GM21723 (cell line): ENCODE results near the gene TASOR2.

Source experiments
- ATAC-seq: cut with Tn5 transposase; IDR thresholded peaks from one replicate; pipeline ENCODE4 v1.9.1; 2021; ENCODE audit warnings: mild to moderate bottlenecking, moderate library complexity; ENCODE audit not compliant: unreplicated experiment

The TASOR2 gene, protein sequence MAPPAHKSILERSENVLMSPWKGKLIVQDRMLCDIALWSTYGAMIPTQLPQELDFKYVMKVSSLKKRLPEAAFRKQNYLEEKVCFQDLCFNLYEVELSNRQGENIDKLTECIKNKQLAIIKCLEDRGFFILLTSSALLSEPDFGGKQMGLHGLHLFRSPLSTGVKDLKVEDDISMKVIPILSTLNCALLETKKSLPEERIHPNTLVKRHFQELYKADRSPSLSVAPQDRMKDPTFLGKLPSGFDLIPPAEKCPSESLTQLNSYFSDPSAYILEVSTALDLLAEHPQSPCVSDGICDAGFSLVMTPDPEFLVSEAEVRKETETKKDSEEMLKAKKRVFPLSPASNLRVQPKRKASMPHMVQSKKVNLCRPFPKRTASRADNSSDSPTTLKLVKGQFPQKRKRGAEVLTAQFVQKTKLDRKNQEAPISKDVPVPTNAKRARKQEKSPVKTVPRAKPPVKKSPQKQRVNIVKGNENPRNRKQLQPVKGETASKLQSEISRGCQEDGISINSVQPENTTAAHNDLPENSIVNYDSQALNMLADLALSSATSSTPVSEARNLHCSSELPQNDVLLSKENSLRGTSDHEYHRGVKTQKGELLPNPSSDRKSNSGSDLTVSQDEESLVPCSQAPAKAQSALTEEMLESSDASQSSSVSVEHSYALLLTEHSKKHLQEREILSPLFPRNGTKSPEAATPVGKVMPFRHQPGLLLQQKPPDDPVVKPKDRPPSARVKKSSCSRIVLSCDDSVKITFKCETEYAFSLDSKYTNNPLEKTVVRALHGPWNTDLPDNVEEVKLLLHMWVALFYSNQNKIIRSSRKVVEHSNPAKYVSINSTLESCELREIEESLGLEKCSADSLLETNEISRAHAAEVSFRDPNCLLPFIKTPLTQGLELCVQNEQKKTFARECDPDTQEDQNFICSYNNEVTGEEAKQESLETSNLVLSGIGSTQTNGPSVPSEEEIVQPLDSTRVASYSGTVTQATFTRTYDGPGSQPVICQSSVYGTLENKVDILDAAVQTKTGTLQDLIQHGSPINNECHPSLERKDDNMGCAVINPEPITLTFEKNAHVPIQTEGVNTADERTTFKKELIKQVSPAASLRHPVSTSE (N-terminal part only)

DNA sequence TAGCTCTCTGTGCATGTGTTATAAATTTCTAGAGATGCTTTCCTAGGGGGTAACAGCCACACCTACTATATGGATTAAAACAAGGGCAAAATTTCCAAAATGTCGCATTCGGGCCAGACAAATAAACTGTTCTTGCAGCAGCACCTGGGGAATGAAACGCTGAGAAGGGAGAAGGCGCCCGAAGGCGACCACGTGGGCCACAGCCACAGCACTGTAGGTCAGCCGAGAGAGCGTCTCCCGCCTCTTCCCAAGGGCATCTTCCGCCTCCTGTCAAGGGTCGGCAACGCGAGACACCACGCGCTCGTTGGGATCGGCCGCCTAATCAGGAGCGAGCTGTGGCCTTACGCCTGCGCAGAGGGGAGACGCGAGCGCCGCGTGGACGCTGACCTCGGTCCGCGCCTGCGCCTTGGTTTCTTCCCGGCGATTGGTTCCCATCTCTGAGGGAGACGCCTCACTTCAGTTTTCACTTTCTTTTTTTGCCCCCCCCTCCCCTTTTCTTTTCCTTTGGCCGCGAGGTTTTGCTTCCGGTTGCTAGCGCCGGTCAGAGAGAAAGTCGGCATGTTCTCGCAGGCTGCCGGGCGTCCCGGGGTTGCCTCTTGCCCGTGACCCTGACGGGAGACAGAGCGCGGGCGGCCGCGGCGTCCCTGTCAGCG lies at the start of gene TASOR2:
Gene TASOR2 (plus strand): TSS at position 521 of the 653 bp plus-strand sequence. CDS start 35,805 bp downstream, outside the sequence.
- ATAC-seq = peak; percentile 65

DNA sequence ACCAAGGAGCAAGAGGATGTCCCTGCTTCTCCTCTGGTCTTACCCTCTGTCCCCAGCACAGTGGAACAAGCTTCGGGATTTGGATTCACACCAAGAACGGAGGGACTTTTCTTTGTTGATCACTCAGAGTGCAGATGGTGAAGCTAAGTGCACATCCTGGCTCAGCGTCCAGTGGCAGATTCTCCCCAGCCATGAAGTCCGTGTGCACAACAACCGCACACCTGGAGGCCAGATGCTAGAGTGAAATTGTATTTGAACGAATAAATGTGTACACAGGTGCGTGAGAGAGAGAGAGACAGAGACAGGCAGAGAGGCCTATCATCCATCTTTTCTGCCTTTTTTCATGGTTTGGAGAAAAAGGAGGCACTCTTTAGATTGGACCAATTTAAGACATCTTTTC lies 49.7 kb upstream of the TASOR2 start:
- no peak for ATAC-seq

DNA sequence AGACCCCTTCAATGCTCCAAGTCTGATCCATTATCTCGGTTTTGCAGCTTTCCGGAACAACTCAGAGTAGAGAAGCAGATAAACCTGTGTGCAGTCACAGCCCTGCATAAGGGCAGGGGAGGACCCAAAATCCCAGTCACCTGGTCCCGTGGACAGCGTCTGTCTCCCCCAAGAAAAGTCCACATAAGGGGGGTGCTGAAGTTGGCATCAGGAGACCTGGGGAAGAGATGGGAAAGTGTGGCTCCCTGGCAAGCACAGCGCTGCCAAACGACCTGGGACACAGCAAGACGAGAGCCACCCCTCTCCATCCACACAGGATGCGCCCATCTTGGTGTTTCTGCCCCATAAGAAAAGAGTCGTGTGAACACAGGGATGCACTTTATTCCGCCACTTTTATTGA lies 46.1 kb upstream of the TASOR2 start:
- ATAC-seq = no peak

DNA sequence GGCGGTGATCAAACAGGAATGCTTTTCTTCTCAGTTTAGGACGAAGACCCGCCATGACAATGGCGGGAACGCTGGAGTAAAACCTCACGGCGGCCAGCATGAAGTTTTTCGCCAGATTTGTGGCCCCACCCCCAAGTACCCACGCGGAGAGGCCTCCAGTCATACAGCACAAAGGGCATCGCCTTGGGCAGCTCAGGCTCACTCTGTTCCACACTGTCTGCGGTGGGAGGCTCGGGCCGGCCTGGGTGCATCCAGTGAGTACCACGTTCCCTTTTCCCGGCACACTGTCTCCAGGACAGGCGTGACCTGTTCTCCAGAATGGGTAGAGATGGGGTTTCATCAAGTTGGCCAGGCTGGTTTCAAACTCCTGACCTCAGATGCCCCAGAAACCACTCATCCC lies 45.6 kb upstream of the TASOR2 start:
- no peak for ATAC-seq

DNA sequence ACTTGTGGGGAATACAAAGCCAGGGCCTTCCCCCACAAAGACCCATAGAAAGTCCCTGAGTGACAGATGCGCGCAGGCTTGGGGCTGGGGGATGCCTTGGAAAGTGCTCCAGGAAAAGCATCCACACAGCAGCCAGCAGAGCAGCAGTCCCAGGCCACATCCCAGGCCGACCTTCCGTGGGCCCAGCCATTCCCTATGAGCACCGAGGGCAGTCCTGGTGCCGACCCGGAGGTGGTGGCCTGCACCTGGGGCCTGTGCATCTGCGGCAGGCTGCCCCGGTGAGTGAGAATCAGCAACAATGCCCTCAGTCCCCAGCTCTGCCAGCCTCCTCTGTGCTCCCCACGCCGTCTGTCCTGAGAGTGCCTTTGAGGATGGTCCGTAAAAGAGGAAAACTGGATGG lies 44.6 kb upstream of the TASOR2 start:
- ATAC-seq = no peak

DNA sequence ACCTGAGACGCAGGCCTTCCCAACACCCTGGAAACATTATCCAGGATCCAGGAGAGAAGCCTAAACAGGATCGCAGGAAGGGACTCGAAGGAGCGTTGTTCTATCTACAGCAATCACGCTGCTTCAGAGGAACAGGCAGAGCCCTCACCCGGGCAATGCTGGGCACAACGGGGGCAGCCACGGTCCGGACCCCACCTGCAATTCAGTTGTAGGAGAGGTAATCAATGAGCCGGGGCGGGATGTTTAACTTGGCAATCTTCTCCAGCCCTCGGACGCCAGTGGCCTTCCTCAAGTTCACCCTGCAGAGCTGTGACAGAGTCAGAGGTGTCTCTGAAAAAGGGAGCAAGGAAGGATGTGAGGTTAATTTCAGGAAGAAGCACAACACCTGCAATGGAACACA lies 44.1 kb upstream of the TASOR2 start:
- no peak for ATAC-seq

DNA sequence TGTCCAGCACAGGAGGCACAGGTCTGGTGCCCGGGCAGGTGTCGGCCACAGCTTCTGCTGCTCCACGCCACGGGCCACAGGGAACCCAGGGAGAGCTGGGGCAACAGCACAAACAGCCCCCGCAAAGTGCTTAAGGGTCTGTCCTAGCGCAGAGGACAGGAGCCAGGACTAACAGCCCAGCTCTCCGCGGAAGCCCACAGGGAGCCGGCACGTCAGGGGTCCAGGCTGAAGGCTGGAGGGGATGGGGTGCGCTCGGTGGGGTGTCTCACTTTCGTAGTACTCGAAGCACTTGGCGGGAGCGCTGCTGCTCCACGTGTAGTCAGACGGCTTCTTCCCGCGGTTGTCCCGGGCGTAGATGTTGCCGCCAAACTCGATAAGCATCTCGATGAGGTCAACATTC lies 43.1 kb upstream of the TASOR2 start:
- ATAC-seq = no peak

DNA sequence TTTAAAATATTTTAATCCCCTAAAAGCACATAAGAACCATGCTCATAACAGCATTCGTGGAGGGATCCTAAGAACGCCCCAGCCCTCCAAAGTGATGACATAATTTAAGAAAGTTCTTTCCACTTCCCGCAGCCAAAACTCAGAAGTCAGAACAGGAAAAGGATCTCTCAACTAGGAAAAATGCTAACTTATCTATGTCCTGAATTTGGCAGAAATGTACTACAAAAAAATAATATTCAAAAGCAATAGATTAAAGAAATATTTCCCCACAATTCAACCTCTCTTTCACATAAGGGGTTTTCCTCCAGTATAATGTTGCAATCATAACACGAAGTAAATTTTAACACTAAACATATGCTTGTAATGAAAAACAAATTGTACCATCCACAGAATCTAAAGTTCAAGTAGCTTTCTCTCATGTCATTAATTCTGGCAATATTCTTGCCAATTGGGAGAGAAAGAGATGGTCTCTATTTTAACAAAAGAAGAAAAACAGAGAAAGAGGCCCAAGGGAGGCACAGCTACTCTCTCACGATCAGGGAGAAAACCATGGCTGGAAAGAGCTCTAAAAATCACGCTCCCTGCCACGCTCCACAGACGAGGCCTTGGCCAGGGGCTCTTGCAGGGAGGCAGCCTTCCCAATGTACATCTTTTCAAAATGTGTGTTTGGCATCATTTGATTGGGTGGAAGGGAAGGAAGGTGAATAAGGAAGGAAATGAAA lies 41.1 kb upstream of the TASOR2 start:
- ATAC-seq = no peak

DNA sequence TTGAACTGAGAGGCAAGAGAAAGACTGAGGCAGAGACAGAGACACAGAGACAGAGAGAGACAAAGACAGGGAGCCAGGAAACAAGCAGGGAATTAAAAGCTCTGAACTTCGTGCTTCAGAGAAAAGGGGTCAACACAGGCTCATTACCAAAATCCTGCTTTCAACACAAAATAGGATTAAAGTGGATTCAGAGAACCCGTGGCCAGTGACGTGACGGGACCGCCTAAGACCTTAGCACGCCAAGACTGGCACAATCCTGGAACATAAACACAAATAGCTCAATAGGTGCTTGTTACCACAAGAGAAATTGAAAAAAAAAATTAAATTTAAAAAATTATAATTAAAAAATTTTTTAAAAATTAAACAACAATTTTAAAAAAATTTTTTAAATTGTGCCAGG lies 39.7 kb upstream of the TASOR2 start:
- ATAC-seq = no peak

DNA sequence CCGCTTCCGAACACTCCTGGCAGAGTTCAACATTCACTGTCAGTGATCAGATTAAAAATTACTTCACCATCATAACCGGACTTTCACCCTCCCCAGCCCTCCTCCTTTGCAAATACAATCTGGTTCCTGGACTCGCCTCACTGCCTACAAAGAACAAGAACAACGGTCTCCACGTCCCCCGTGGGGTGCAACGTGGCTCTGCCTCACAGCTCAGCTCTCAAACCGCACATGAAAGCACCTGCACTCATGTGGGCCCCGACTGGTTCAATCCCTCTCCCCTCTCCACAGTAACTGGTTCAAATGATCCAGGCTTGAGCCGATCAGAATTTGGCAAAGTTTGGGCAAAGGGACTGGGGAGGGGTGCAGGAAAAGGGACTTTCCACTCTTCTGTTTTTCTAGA lies 39.3 kb upstream of the TASOR2 start:
- ATAC-seq = no peak

DNA sequence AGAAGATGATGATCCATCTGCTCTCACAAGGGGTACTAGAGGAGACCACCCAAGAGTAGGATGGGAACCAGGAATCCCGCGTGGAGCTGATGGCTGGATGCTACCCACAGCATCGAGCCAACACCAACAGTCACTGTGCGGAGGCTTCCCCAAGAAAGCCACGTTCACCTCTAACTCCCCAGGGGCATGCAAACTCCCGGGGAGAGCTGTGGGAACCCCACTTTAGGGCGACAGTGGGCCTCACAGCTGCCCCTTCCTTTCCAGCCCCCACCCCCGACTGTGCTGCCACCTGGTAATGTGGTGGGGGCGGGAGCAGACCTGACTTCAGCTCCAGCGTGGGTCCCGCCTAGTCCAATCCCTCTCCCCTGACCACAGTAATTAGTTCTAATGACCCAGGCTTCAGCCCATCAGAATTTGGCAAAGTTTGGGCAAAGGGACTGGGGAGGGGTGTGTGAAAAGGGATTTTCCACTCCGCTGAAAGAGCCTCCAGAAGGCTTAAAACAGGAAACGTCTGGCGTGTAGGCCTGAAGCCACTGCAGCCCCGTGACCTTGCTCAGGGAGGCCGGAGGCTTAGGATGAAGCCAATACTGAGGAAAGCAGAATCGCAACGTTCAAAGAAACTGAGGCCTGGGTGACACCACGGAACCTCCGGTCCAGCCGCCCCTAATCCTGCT lies 38.6 kb upstream of the TASOR2 start:
- ATAC-seq = no peak

DNA sequence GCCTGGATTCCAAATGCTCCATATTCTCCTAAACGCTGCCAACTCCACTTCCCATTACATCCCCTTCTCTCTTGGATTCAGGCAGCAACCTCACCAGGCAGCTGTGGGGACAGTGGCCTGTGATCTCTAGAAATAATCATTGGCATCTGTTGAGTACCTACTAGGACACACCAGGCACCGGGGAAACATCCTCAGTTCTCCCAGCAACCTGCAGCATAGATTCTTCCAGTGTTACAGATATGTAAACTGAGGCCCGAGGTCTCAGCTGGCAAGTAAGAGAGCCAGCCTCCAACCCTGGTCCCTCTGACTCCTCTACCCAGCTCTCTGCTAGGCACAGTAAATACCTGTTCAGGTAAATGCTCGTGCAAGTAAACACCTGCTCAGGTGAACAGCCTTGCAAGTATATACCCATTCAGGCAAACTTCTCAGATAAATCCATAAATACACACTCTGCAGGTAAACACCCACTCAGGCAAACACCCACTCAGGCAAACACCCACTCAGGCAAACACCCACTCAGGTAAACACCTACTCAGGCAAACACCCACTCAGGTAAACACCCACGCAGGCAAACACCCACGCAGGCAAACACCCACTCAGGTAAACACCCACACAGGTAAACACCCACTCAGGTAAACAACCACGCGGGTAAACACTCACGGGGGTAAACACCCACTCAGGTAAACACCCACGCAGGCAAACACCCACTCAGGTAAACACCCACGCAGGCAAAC lies 37.0 kb upstream of the TASOR2 start:
- ATAC-seq = no peak

DNA sequence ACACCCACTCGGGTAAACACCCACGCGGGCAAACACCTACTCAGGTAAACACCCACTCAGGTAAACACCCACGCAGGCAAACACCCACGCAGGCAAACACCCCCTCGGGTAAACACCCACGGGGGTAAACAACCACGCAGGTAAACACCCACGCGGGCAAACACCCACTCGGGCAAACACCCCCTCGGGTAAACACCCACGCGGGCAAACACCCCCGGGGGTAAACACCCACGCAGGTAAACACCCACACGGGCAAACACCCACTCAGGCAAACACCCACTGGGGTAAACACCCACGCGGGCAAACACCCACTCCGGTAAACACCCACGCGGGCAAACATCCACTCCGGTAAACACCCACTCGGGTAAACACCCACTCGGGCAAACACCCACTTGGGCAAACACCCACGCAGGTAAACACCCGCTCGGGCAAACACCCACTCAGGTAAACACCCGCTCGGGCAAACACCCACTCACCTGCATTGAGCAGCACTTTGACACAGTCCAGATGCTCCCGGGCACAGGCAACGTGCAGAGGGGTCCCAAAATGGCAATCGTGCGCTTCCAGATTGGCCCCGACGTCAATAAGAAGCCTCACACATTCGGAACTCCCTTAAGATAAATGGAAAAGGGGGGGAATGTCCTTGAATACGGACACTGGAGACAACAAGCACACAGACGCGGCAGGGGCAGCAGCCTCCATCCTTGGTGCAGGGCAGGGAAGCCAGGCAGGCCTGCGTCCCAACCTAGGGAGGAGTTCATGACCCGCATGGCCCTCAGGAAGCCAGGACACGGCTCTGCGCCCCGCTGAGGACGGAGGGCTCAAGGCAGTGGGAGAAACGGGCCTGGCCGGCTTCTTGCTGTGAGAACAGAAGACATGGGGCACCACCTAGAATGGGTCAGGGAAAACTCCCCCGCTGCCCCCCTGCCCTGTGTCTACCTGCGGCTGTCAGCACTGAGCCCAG lies 35.9 kb upstream of the TASOR2 start:
- ATAC-seq = no peak

DNA sequence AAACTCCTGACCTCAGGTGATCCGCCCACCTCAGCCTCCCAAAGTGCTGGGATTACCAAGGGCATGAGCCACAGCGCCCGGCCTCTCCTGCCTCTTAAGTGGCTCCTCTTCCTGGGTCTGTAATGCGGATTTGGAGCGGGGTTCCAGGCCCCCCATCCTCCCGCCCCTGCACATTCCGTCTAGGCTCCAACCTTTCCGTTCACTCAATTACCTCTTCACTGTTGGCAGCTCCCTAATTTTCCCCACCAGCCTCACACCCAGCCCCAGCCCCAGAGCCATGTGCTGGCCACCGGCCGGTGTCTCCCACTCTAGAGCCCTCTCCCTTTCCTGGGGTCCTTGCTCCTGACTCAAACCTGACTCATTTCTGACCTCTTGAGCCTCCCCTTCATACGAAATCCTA lies 34.9 kb upstream of the TASOR2 start:
- ATAC-seq = no peak

DNA sequence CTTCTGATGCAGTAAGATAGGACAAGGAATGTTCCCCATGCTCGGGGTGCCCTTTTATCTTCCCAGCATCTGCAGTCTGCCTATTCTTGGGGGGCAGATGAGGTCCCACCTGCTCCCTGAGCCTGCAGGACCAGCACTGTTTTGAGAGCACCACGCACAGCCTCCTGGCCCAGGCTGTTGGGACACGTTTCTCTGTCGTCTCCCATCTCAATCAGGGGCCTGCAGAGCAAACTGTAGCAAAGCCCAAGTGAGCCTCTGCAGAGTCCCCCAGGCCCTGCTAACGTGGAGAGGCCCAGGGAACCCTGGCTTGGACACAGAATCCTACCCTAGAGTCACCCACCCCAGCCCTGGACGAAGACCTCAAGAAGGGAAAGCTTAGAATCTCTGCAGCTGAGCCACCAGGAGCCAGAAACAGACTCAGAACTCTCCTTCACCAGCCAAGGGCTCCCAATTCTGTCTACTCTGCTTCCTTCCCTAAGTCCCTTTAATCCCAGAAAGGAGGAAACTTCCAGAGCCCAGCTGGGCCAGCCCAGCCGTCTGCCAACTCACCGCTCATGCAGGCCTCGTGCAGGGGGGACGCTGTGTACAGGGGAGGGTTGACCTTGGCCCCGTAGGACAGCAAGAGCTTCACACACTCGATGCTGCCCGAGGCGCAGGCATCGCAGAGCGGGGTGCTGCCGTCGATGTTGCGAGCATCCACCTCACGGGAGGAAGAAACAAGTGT lies 33.8 kb upstream of the TASOR2 start:
- ATAC-seq = no peak

DNA sequence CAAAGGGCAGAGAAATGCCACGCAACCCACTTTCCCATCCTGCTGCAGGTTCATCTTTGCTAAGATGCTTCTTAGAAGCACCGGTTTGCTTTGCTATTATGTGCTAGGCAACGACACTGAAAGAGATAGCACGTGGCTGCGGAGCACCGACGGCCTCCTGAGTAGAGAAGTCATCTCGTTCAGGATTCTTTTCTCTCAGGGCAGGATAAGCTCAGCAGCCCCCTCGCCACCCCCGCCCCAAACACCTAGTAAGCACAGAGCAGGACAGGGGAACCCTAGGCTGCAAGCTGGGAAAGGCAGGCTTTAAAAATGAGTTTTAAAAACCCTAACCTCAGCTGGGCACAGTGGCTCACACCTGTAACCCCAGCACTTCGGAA lies 33.3 kb upstream of the TASOR2 start:
- no peak for ATAC-seq

DNA sequence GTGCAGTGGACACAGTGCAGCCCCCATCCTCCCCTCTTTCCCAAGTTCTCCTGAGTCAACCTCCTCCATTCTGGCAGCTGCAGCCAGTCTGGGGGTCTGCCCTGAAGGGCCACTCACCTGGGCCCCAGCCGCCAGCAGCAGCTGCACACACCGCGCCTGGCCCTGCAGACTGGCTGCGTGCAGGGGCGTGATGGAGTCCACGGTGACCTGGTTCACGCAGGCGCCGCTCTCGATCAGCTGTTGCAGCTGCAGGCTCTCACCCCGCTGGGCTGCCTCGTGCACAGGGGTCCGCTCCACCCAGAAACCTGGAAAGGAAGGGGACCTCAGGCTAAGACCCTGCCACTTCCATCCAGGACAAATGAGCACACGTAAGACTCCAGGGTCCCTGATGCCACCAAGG lies 31.9 kb upstream of the TASOR2 start:
- ATAC-seq = no peak
